Calu3 (cell line): Measurements from ENCODE around the gene ZFPM1. TPM values are rescaled to one million over a fixed set of nuclear protein-coding genes. Genes with fewer than 3 reads are reported as not detected.

ENCODE experiments used
- BruUV-seq: library from RNA; stranded (reverse); fragments of 400-500 nt; replicated peaks from 2 replicates; lab custom pipeline; 2021; lab: Mats Ljungman, UMichigan
- CTCF ChIA-PET: fragments of 300-600 bp; sonication (Branson Sonifier 250); formaldehyde crosslinking; loops from one replicate; lab custom pipeline; 2022; ENCODE audit warnings: antibody characterized with exemption; lab: Charles Lee
- DNase-seq: peaks from one replicate; pipeline ENCODE4 v3.0.0; 2022
- H3K27ac Mint-ChIP-seq: one replicate; pipeline ENCODE4 v1.8.0; 2022; ENCODE audit warnings: mixed read lengths; ENCODE audit not compliant: unreplicated experiment
- H3K27me3 Mint-ChIP-seq: one replicate; pipeline ENCODE4 v1.8.0; 2022; ENCODE audit warnings: mixed read lengths; ENCODE audit not compliant: unreplicated experiment
- H3K36me3 Mint-ChIP-seq: one replicate; pipeline ENCODE4 v1.8.0; 2022; ENCODE audit warnings: mild to moderate bottlenecking, moderate library complexity, mixed read lengths; ENCODE audit not compliant: insufficient read depth, unreplicated experiment
- H3K4me1 Mint-ChIP-seq: one replicate; pipeline ENCODE4 v1.8.0; 2022; ENCODE audit warnings: mild to moderate bottlenecking, low read depth, mixed read lengths; ENCODE audit not compliant: unreplicated experiment
- H3K4me3 Mint-ChIP-seq: one replicate; pipeline ENCODE4 v1.8.0; 2022; ENCODE audit warnings: mild to moderate bottlenecking, low read depth, moderate library complexity, mixed read lengths; ENCODE audit not compliant: unreplicated experiment
- H3K9me3 Mint-ChIP-seq: one replicate; pipeline ENCODE4 v1.8.0; 2022; ENCODE audit warnings: low read depth, mixed read lengths; ENCODE audit not compliant: unreplicated experiment
- CTCF ChIP-seq: fragments of 200-600 bp; IDR thresholded peaks from one replicate; pipeline ENCODE4 v1.8.0; 2022; ENCODE audit warnings: antibody characterized with exemption; ENCODE audit not compliant: unreplicated experiment
- intact Hi-C: fragments of 100-400 bp; cut with micrococcal nuclease; formaldehyde crosslinking; loops from one replicate; pipeline ENCODE4 v1.10.0; 2022; ENCODE audit not compliant: unreplicated experiment
- total RNA-seq: library from RNA; stranded (reverse); gene quantifications from 2 replicates; pipeline ENCODE4 v1.2.3, GENCODE V29; 2022

Gene ZFPM1
- total RNA-seq, 1 experiment from 2014 or later = 3.1 TPM

DNA sequence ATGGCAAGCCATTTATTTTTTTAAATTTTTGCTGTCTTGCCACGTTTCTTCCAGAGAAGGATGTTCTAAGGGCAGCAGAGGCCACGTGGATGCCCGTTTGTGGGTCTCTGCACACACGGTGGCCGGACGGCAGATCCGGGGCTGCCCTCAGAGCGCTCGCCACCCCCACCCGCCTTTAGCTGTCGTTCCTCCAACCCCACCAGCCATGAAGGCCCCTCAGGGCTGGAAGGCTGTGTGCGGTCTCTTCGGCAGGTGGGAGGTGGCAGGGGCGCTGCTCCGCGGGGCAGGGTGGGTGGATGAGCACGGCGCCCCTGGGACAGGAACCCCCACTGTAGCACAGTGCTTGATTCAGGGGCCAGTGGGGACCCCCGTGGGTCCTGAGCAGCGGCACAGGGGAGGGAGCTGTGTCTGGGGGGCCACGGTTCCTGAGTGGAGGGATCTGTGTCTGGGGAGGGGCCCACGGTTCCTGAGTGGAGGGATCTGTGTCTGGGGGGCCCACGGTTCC is 49.7 kb downstream of the ZFPM1 start:
- H3K27ac Mint-ChIP-seq = no peak overlapping the region
- peaks cover 9% of the 10 kb centered on the region for H3K4me1 Mint-ChIP-seq
- H3K27me3 Mint-ChIP-seq = no peaks in the 10 kb centered on the region
- H3K9me3 Mint-ChIP-seq = no peaks in the 10 kb centered on the region
- intact Hi-C loops = no loop called here
- CTCF ChIA-PET = no interaction called here
- peaks cover 17% of the 10 kb centered on the region for H3K36me3 Mint-ChIP-seq
- no peak for TF ChIP-seq CTCF
- H3K4me3 Mint-ChIP-seq = no peak overlapping the region
- no peak for DNase-seq
- no TSS peak for BruUV-seq

DNA sequence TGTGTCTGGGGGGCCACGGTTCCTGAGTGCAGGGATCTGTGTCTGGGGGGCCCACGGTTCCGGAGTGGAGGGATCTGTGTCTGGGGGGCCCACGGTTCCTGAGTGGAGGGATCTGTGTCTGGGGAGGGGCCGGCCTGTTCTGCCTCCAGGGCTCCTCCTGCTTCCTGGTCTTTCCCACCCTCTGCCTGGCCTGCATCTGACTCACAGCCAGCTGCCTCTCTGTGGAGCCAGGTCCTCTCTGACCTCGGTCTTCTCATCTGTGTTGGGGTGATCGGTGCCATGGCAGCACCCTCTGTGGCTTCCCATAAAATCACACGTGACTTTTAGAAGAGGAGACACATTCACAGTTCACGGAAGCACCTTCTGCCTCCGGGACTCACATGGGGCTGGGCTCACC is 50.3 kb downstream of the ZFPM1 start:
- no peak for TF ChIP-seq CTCF
- peaks cover 9% of the 10 kb centered on the region for H3K4me1 Mint-ChIP-seq
- intact Hi-C loops = no loop called here
- H3K36me3 Mint-ChIP-seq = peaks cover 17% of the 10 kb centered on the region
- CTCF ChIA-PET = interaction anchor here (0.7 kb wide), 1 partner anchor 537 kb away, joined by 3 read pairs; no protein-coding TSS in a partner anchor
- H3K4me3 Mint-ChIP-seq = no peak overlapping the region
- no peaks in the 10 kb centered on the region for H3K9me3 Mint-ChIP-seq
- no TSS peak for BruUV-seq
- H3K27ac Mint-ChIP-seq = no peak overlapping the region
- no peaks in the 10 kb centered on the region for H3K27me3 Mint-ChIP-seq
- DNase-seq = no peak

GRCh38 chr16:88503771-88504488 is 50.9 kb downstream of the ZFPM1 start:
- Mint-ChIP-seq H3K27ac (no peak overlapping the region), H3K4me1 (peaks cover 9% of the 10 kb centered on the region), H3K36me3 (peaks cover 17% of the 10 kb centered on the region), H3K4me3 (no peak overlapping the region), H3K27me3 (no peaks in the 10 kb centered on the region), H3K9me3 (no peaks in the 10 kb centered on the region)
- DNase-seq = no peak
- CTCF ChIA-PET = interaction anchor here (0.7 to 1.4 kb wide), 2 partner anchors 59 to 537 kb away, joined by 3 to 5 read pairs; no protein-coding TSS in a partner anchor
- TF ChIP-seq CTCF = no peak
- intact Hi-C loops = no loop called here
- BruUV-seq = no TSS peak

- Mint-ChIP-seq H3K9me3 (no peaks in the 10 kb centered on the region), H3K4me3 (peak overlapping the region; percentile 12), H3K36me3 (peaks cover 22% of the 10 kb centered on the region), H3K4me1 (peaks cover 17% of the 10 kb centered on the region), H3K27ac (no peak overlapping the region), H3K27me3 (no peaks in the 10 kb centered on the region)
- intact Hi-C loops = no loop called here
- CTCF ChIA-PET = interaction anchor here (1.1 to 1.7 kb wide), 3 partner anchors 16 to 67 kb away, joined by 3 to 9 read pairs (median 5); no protein-coding TSS in a partner anchor
- DNase-seq = peak; percentile 44
- no TSS peak for BruUV-seq
- TF ChIP-seq CTCF = no peak
Measured at GRCh38 chr16:88504489-88505404, 51.7 kb downstream of the ZFPM1 start.
